Mammary epithelial cell (primary cell): ENCODE results near the gene FICD.

Experiments used
- EZH2 ChIP-seq: IDR thresholded peaks from 2 replicates; pipeline ENCODE4 v1.6.1; 2012; ENCODE audit warnings: low read length, inconsistent platforms, borderline replicate concordance
- TF ChIP-seq, protein P1 (sequence below), 2 donors: IDR thresholded peaks in 1 of 2; conservative IDR thresholded peaks in 1 of 2; 2 replicates each; pipeline ENCODE4 v1.5.1; 2011 to 2012; ENCODE audit warnings: inconsistent platforms in 2 of 2, low read length in 2 of 2, mild to moderate bottlenecking in 2 of 2, control low read depth in 1 of 2, low read depth in 1 of 2; ENCODE audit not compliant: insufficient read depth in 1 of 2; ENCODE audit errors: extremely low read depth in 1 of 2

GRCh38 chr12:108477055-108477880 is 37.8 kb upstream of the FICD start:
- TF ChIP-seq, protein P1, sequence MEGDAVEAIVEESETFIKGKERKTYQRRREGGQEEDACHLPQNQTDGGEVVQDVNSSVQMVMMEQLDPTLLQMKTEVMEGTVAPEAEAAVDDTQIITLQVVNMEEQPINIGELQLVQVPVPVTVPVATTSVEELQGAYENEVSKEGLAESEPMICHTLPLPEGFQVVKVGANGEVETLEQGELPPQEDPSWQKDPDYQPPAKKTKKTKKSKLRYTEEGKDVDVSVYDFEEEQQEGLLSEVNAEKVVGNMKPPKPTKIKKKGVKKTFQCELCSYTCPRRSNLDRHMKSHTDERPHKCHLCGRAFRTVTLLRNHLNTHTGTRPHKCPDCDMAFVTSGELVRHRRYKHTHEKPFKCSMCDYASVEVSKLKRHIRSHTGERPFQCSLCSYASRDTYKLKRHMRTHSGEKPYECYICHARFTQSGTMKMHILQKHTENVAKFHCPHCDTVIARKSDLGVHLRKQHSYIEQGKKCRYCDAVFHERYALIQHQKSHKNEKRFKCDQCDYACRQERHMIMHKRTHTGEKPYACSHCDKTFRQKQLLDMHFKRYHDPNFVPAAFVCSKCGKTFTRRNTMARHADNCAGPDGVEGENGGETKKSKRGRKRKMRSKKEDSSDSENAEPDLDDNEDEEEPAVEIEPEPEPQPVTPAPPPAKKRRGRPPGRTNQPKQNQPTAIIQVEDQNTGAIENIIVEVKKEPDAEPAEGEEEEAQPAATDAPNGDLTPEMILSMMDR (conservative IDR thresholded peaks at IDR 0.05 in 1 of 2, IDR thresholded peaks at IDR 0.05 in 1 of 2; ENCODE audit: extremely low read depth in 1 of 2, insufficient read depth in 1 of 2, low read depth in 1 of 2, low read length in 2 of 2) = no peak
- TF ChIP-seq EZH2 = no peak
